Keratinocyte (primary cell): ENCODE measurements around the gene CNOT3. TPM values are rescaled to one million over a fixed set of nuclear protein-coding genes. Genes with fewer than 3 reads are reported as not detected.
"Not testable (repeated sequence)": the region's sequence is repeated elsewhere in the genome, so short reads cannot be mapped to it uniquely, and the experiment has no call there.

ENCODE experiments used
- DNase-seq: peaks from one replicate; pipeline ENCODE4 v3.0.0-alpha.2; 2011; ENCODE audit warnings: low read depth, missing footprints, low spot score
- FAIRE-seq: peaks from 2 replicates; lab custom pipeline; 2011; peaks lifted over from hg19 to GRCh38; lab: Jason Lieb, UNC
- H2AFZ ChIP-seq: 2 replicates; pipeline ENCODE4 v1.6.0; 2012; ENCODE audit warnings: low read length, control low read depth, inconsistent platforms; ENCODE audit not compliant: control insufficient read depth
- H3K27ac ChIP-seq: 2 replicates; pipeline ENCODE4 v1.5.1; 2011; ENCODE audit warnings: low read length; ENCODE audit not compliant: control insufficient read depth, insufficient read depth
- H3K27me3 ChIP-seq: 3 replicates; pipeline ENCODE4 v1.6.0; 2011; ENCODE audit warnings: low read length; ENCODE audit not compliant: control insufficient read depth, insufficient read depth; ENCODE audit errors: extremely low read depth
- H3K36me3 ChIP-seq, 2 experiments: 2 replicates in 1 of 2; 3 replicates in 1 of 2; pipeline ENCODE4 v1.5.1; 2011; ENCODE audit warnings: low read length in 2 of 2, mild to moderate bottlenecking in 1 of 2; ENCODE audit not compliant: control insufficient read depth in 2 of 2, insufficient read depth in 2 of 2; ENCODE audit errors: extremely low read depth in 1 of 2
- H3K4me1 ChIP-seq: 3 replicates; pipeline ENCODE4 v1.5.1; 2011; ENCODE audit warnings: low read length; ENCODE audit not compliant: control insufficient read depth, insufficient read depth; ENCODE audit errors: extremely low read depth
- H3K4me2 ChIP-seq: 3 replicates; pipeline ENCODE4 v1.6.0; 2011; ENCODE audit warnings: low read depth, low read length; ENCODE audit not compliant: control insufficient read depth, insufficient read depth; ENCODE audit errors: extremely low read depth
- H3K4me3 ChIP-seq, 3 experiments: fragments of 200-600 bp in 1 of 3; sonication (generic) in 1 of 3; 2 replicates in 2 of 3; 3 replicates in 1 of 3; pipeline ENCODE4 v1.5.1; 2011 to 2016; ENCODE audit warnings: low read length in 3 of 3, mild to moderate bottlenecking in 3 of 3, control low read depth in 2 of 3, inconsistent platforms in 1 of 3, low read depth in 1 of 3, mixed read lengths in 1 of 3, mixed run types in 1 of 3, moderate library complexity in 1 of 3; ENCODE audit not compliant: control insufficient read depth in 2 of 3, insufficient read depth in 2 of 3; ENCODE audit errors: extremely low read depth in 1 of 3
- H3K79me2 ChIP-seq: 2 replicates; pipeline ENCODE4 v1.6.0; 2012; ENCODE audit warnings: low read length; ENCODE audit not compliant: control insufficient read depth, insufficient read depth
- H3K9ac ChIP-seq: 3 replicates; pipeline ENCODE4 v1.6.0; 2011; ENCODE audit warnings: low read length; ENCODE audit not compliant: control insufficient read depth, insufficient read depth; ENCODE audit errors: extremely low read depth
- H3K9me1 ChIP-seq: 3 replicates; pipeline ENCODE4 v1.6.0; 2011; ENCODE audit warnings: low read length; ENCODE audit not compliant: control insufficient read depth, insufficient read depth; ENCODE audit errors: extremely low read depth
- H3K9me3 ChIP-seq: 2 replicates; pipeline ENCODE4 v1.5.1; 2012; ENCODE audit warnings: low read depth, low read length; ENCODE audit not compliant: control insufficient read depth
- H4K20me1 ChIP-seq: 3 replicates; pipeline ENCODE4 v1.6.0; 2011; ENCODE audit warnings: low read length; ENCODE audit not compliant: control insufficient read depth, insufficient read depth; ENCODE audit errors: extremely low read depth
- EZH2 ChIP-seq: IDR thresholded peaks from one replicate; pipeline ENCODE4 v1.6.1; 2012; ENCODE audit warnings: inconsistent platforms, mild to moderate bottlenecking, low read length, moderate library complexity
- dilution Hi-C: fragments of 300-500 bp; cut with MboI; formaldehyde crosslinking; loops from one replicate; pipeline ENCODE4 v1.7.0; 2020; ENCODE audit warnings: low sequenced_read_pairs; ENCODE audit not compliant: extremely low pct_ligation_motif_present
- polyA plus RNA-seq, 5 experiments: library from polyadenylated mRNA; depleted of rRNA in 3 of 5; stranded (reverse) in 3 of 5; stranded (forward) in 1 of 5; unstranded in 1 of 5; fragments of >200 nt; gene quantifications; 1 replicate in 1 of 5; 2 replicates in 3 of 5; 3 replicates in 1 of 5; pipeline versions ENCODE4 v1.2.1 to v1.2.3, GENCODE V29; 2011 to 2012; ENCODE audit warnings: missing spikeins in 2 of 5, low read depth in 1 of 5, low replicate concordance in 1 of 5
- TF ChIP-seq, protein P1 (sequence below), 3 experiments: IDR thresholded peaks in 1 of 3; conservative IDR thresholded peaks in 1 of 3; optimal IDR thresholded peaks in 1 of 3; 2 replicates in 2 of 3; 3 replicates in 1 of 3; pipeline versions ENCODE3 to v1.5.1; 2011; ENCODE audit warnings: low read length in 3 of 3, mild to moderate bottlenecking in 3 of 3, moderate library complexity in 2 of 3, control low read depth in 1 of 3, inconsistent platforms in 1 of 3; ENCODE audit not compliant: insufficient read depth in 2 of 3; ENCODE audit errors: extremely low read depth in 1 of 3

Gene CNOT3
- polyA plus RNA-seq, 1 donor (not counting 4 experiments of a cell fraction or from before 2014, with no cell fraction given): 8.6 TPM

DNA sequence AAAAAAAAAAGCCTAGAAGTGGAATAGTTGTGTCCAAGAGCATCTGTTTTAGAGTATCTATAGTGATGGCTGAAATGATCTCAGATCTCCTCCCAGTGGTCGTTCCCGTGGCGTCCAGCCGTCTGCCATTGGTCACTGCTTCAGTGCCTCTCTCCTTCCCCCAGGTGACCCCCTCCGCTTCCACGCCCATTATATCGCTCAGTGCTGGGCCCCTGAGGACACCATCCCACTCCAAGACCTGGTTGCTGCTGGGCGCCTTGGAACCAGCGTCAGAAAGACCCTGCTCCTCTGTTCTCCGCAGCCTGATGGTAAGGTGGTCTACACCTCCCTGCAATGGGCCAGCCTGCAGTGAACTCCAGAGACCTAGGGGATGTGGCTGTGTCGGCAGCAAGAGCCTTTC is 55.4 kb downstream of the CNOT3 start:
- Histone ChIP-seq H3K4me2 (no peak overlapping the region), H3K4me3 (no peak overlapping the region), H4K20me1 (no peaks in the 10 kb centered on the region), H3K9me1 (no peaks in the 10 kb centered on the region), H3K79me2 (peaks cover 32% of the 10 kb centered on the region), H3K27me3 (no peaks in the 10 kb centered on the region), H3K9me3 (no peaks in the 10 kb centered on the region), H3K9ac (no peak overlapping the region), H2AFZ (no peak overlapping the region), H3K27ac (no peak overlapping the region), H3K36me3 (peaks cover 3 to 8% of the 10 kb centered on the region in 2 experiments), H3K4me1 (peaks cover 21% of the 10 kb centered on the region)
- DNase-seq (no peak), FAIRE-seq (no peak)
- dilution Hi-C loops: no loop called here
- TF ChIP-seq, protein P1, sequence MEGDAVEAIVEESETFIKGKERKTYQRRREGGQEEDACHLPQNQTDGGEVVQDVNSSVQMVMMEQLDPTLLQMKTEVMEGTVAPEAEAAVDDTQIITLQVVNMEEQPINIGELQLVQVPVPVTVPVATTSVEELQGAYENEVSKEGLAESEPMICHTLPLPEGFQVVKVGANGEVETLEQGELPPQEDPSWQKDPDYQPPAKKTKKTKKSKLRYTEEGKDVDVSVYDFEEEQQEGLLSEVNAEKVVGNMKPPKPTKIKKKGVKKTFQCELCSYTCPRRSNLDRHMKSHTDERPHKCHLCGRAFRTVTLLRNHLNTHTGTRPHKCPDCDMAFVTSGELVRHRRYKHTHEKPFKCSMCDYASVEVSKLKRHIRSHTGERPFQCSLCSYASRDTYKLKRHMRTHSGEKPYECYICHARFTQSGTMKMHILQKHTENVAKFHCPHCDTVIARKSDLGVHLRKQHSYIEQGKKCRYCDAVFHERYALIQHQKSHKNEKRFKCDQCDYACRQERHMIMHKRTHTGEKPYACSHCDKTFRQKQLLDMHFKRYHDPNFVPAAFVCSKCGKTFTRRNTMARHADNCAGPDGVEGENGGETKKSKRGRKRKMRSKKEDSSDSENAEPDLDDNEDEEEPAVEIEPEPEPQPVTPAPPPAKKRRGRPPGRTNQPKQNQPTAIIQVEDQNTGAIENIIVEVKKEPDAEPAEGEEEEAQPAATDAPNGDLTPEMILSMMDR (optimal IDR thresholded peaks at IDR 0.05 in 1 of 3, IDR thresholded peaks at IDR 0.05 in 1 of 3, conservative IDR thresholded peaks at IDR 0.05 in 1 of 3; ENCODE audit: extremely low read depth in 1 of 3, insufficient read depth in 2 of 3, low read length in 3 of 3): no peak
- TF ChIP-seq EZH2: no peak

DNA sequence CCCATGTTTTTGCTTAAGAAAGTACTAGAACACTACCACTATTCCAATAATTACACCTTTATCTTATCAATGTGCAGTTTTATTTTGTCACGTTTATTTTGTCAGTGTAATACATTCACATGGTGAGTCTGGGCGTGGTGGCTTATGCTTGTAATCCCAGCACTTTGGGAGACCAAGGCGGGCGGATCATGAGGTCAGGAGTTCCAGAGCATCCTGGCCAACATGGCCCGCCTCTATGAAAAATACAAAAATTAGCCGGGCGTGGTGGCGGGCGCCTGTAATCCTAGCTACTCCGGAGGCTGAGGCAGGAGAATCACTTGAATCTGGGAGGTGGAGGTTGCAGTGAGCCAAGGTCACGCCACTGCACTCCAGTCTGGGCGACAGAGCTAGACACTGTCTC is 56.9 kb downstream of the CNOT3 start:
- not testable (repeated sequence) for H3K27ac ChIP-seq
- peaks cover 20% of the 10 kb centered on the region for H3K79me2 ChIP-seq

DNA sequence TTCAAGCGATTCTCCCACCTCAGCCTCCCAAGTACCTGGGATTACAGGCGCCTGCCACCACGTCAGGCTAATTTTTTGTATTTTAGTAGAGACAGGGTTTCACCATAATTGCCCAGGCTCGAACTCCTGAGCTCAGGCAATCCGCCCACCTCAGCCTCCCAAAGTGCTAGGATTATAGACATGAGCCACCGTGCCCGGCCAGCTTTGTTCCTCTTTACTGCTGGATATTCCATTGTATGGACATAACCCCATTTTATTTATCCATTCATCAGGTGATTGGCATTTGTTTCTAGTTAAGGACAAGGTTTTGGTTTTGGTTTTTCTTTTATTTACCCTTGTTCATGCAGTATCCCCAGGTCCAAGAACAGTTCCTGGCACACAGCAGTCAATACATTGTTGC is 59.0 kb downstream of the CNOT3 start:
- H3K9ac ChIP-seq: no peak overlapping the region
- FAIRE-seq (no peak), DNase-seq (no peak)
- peaks cover 27% of the 10 kb centered on the region for H3K79me2 ChIP-seq
- dilution Hi-C loops: no loop called here
- peaks cover 18% of the 10 kb centered on the region for H3K4me1 ChIP-seq
- TF ChIP-seq, protein P1 (optimal IDR thresholded peaks at IDR 0.05 in 1 of 3, IDR thresholded peaks at IDR 0.05 in 1 of 3, conservative IDR thresholded peaks at IDR 0.05 in 1 of 3; ENCODE audit: extremely low read depth in 1 of 3, insufficient read depth in 2 of 3, low read length in 3 of 3): no peak
- TF ChIP-seq EZH2: no peak
- no peaks in the 10 kb centered on the region for H3K27me3 ChIP-seq
- H3K4me3 ChIP-seq: no peak overlapping the region
- H4K20me1 ChIP-seq: peaks cover 5% of the 10 kb centered on the region
- H3K9me3 ChIP-seq: no peaks in the 10 kb centered on the region
- no peak overlapping the region for H3K27ac ChIP-seq
- no peaks in the 10 kb centered on the region for H3K9me1 ChIP-seq
- H2AFZ ChIP-seq: no peak overlapping the region
- peaks cover 6 to 15% of the 10 kb centered on the region in 2 experiments for H3K36me3 ChIP-seq
- no peak overlapping the region for H3K4me2 ChIP-seq

More for the DNA sequence above, 56.9 kb downstream of the CNOT3 start:
- FAIRE-seq, H3K4me2 ChIP-seq, DNase-seq, H3K4me3 ChIP-seq, H3K9me1 ChIP-seq, H3K27me3 ChIP-seq, dilution Hi-C loops, H4K20me1 ChIP-seq, H3K9me3 ChIP-seq, H3K9ac ChIP-seq, H2AFZ ChIP-seq, H3K36me3 ChIP-seq: not testable (repeated sequence)
- H3K4me1 ChIP-seq: peaks cover 15% of the 10 kb centered on the region
